ENCODE measurements around the gene FBXO36.
"Not testable (repeated sequence)": the region's sequence is repeated elsewhere in the genome, so short reads cannot be mapped to it uniquely, and the experiment has no call there.

FBXO36 gene, protein sequence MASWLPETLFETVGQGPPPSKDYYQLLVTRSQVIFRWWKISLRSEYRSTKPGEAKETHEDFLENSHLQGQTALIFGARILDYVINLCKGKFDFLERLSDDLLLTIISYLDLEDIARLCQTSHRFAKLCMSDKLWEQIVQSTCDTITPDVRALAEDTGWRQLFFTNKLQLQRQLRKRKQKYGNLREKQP

GRCh38 chr2:229922449-229923386 lies at the start of gene FBXO36:
FBXO36 (plus strand) TSS chr2:229922503; CDS start chr2:229922514, 11 bp downstream.
- DNase-seq, result peak; percentile 84 to 90

DNA sequence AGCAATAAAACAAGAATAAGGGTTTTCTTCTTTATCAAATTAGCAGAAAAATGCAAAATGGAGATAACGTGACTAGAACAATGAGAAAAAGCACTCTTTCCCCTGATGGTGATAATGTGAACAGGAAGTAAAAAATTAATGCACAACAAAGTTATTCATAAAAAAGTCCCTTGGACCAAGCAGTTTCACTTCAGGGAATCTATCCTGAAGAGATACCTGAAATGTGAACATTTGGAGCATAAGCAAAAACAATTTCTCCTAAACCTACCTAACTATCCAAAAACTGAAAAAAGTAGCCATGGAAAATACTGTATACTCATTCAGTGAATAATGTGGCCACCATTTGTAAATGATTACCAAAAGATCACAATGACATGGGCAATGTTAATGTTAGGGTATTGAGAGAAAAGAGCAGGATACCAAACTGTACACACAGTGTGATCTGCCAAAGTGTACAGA lies 49.2 kb upstream of the FBXO36 start:
- no peak for DNase-seq

GRCh38 chr2:229874647-229875046 lies 47.7 kb upstream of the FBXO36 start:
- DNase-seq, result no peak

- no peak for DNase-seq
Measured at GRCh38 chr2:229875549-229875948, 46.8 kb upstream of the FBXO36 start.

GRCh38 chr2:229879191-229879950 lies 42.9 kb upstream of the FBXO36 start:
- DNase-seq, result no peak

GRCh38 chr2:229880892-229881586 lies 41.3 kb upstream of the FBXO36 start:
- DNase-seq, result no peak

GRCh38 chr2:229882583-229882982 lies 39.7 kb upstream of the FBXO36 start:
- DNase-seq, result no peak

- no peak for DNase-seq
Measured at GRCh38 chr2:229884775-229885699, 37.3 kb upstream of the FBXO36 start.

GRCh38 chr2:229887441-229887840 lies 34.9 kb upstream of the FBXO36 start:
- DNase-seq, result no peak

- no peak for DNase-seq
Measured at GRCh38 chr2:229888031-229888430, 34.3 kb upstream of the FBXO36 start.

- DNase-seq, result no peak
Measured at GRCh38 chr2:229889023-229889422, 33.3 kb upstream of the FBXO36 start.

- no peak for DNase-seq
Measured at GRCh38 chr2:229896857-229897256, 25.4 kb upstream of the FBXO36 start.

- no peak for DNase-seq
Measured at GRCh38 chr2:229899604-229900003, 22.7 kb upstream of the FBXO36 start.

DNA sequence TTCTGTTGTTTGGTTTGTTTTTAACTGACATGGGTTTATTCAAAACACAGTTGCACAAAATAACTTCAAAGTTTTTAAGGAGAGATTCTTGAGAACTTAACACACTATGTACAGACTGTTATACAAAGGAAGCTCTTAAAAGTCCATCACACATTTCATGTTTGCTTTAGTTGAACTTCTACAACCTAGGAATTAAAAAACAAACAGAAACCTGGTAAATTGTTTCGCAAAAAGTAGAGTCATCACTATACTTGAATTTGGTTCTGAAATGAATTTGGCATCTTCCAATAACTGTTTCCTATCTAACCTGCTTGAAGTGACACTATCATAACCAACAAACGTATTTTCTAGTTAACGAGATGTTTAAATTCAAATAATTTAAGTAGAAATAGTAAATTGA lies 22.3 kb upstream of the FBXO36 start:
- no peak for DNase-seq

DNA sequence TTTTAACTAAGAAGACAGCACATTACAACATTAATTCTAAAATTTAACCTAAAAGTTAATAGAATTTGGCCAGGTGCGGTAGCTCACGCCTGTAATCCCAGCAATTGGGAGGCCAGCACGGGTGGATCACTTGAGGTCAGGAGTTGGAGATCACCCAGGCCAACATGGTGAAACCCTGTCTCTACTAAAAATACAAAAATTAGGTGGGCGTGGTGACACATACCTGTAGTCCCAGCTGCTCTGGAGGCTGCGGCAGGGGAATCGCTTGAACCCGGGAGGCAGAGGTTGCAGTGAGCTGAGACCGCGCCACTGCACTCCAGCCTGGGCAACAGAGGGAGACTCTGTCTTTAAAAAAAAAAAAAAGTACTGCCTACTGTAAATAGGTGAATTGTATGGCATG lies 21.8 kb upstream of the FBXO36 start:
- DNase-seq, result not testable (repeated sequence)

DNA sequence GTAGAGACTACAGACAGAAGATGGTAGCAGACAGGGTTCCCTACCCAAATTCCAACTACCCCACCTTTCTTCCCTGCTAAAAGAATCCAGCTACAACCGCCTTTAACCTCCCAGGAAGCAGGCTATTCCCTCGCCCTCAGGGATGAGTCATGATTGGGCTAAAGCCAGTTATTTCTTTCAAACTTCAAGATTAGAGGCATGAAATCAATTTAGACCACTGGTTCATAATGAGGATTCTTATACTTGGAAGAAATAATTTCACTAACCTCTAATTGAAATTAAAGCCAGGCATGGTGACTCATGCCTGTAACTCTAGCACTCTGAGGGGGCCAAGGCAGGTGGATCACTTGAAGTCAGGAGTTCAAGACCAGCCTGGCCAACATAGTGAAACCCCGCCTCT lies 20.5 kb upstream of the FBXO36 start:
- no peak for DNase-seq

DNA sequence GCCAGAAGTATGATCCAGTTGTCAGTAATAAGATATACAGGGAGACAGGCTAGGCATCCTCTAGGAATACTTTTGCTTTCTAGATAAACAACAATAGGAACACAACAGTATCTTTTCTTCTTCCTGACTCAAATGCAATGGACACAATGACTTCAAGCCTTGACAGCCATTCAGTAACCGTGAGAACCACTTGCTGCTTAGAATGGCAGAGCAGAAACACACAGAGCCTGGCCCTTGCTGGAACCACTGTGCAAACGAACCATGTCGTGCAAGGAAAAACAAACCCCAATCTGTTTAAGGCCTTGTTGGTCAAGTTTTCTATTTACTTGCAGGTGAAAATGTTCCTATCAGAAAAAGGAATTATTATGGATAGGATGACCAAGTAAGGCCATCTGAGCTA lies 19.3 kb upstream of the FBXO36 start:
- DNase-seq, result no peak

DNA sequence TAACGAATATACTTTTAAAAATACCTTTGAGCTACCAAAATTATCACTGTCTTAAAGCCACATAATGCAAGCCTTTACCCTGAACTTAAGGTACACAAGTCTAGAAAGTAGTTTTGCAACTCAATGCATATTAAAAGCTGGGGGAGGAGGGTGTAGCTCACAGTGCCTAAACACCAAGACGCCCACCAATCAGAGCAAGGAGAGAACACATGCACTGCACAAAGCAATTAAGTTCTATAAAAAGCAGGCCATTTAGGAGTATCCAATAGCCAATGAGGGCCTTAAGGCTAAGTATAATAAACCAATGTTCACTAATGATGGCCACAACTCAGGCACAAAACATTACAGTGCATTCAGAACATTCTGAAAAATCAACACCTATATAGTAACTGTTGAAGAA lies 16.7 kb upstream of the FBXO36 start:
- no peak for DNase-seq

DNA sequence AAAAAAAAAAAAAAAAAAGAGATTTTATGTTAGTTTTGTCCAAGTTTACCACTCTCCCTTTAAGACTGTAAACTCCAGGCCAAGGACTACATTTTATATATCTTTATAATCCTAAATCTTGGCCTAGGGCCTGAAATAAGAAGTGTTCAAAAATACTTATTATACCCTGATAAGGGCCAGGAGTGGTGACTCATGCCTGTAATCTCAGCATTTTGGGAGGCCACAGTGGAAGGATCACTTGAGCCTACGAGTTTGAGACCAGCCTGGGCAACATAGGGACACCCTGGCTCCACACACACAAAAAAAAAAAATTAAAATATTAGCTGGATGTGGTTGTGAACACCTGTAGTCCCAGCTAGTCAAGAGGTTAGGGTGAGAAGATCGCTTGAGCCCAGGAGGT lies 13.2 kb upstream of the FBXO36 start:
- no peak for DNase-seq

DNA sequence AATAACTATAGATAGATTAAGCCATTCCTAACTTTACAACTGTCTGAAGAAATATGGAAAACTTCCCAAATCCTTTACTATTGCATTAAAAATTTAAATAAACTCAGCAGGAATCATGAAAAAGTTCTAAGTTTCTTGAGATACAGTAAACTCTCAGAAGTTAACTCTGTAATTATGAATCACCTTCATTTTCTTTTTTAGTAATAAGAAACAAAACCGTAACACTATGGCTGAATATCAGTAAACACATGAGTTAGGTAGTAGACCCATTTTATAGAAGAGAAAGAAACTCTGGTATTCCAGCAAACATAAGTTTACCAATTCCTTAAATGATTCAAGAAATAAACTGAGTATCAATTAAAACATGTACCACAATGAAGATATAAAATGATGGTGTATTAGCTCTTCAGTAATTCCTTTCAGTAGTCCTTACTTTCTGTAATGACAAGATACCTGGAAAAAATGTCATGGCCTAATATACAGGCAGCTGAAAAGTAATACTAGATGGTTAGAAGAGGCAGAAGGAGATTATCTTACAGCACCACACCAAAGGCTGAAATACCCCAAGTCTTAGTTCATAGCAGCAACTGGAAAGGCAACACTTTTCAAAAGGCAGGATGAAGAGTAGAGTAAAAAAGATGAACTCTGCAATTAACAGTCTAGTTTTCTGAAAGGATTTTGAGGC lies 12.0 kb upstream of the FBXO36 start:
- DNase-seq, result no peak

DNA sequence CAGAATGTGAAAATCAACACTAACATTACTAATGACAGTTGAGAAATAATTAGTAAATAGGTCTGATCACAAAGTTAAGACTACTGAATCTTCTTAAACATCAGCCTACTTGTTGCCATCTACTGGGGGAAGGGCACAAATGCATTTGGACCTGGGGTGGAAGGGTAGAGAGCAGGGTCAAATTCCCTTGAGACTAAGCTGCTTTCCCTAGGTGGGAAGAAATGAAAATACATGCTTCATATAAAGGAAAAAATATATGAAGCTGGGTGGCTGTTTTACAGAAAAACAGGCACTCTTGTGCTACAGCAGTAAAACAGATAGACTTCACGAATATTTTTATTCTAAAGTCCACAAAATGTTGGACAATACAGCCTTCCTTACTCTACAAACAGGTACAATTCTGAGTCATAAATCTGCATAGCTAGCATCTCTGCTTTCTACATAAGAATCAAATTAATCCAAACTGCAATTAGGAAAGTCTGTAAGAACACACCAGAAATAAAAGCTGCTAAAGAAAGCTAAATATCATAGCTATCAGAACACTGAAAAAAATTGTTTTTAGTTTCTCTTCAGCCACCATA lies 11.4 kb upstream of the FBXO36 start:
- DNase-seq, result no peak
